ENCODE data around the gene ATP9A.
A peak's percentile ranks its signal among the peaks of the same experiment; 100 is the strongest.
"Not testable (repeated sequence)": the region's sequence is repeated elsewhere in the genome, so short reads cannot be mapped to it uniquely, and the experiment has no call there.

Gene ATP9A

GRCh38 chr20:51570739-51571459 is 197.3 kb downstream of the ATP9A start:
- no peak for DNase-seq

GRCh38 chr20:51569815-51570738 is 198.1 kb downstream of the ATP9A start:
- DNase-seq, result no peak

GRCh38 chr20:51568533-51568932 is 199.7 kb downstream of the ATP9A start:
- DNase-seq, result not testable (repeated sequence)

GRCh38 chr20:51567622-51568021 is 200.6 kb downstream of the ATP9A start:
- DNase-seq, result no peak

GRCh38 chr20:51566594-51566993 is 201.6 kb downstream of the ATP9A start:
- DNase-seq, result no peak

GRCh38 chr20:51565298-51566144 is 202.7 kb downstream of the ATP9A start:
- peak; percentile 14 for DNase-seq

- DNase-seq, result peak; percentile 31
These were observed 204.5 kb downstream of the ATP9A start for GRCh38 chr20:51563486-51564332.

GRCh38 chr20:51563174-51563485 is 205.1 kb downstream of the ATP9A start:
- no peak for DNase-seq

GRCh38 chr20:51562332-51563173 is 205.6 kb downstream of the ATP9A start:
- no peak for DNase-seq

- DNase-seq, result no peak
These were observed 206.2 kb downstream of the ATP9A start for GRCh38 chr20:51562027-51562331.

GRCh38 chr20:51560550-51561307 is 207.5 kb downstream of the ATP9A start:
- DNase-seq, result no peak

- DNase-seq, result no peak
These were observed 208.1 kb downstream of the ATP9A start for GRCh38 chr20:51560042-51560441.

- no peak for DNase-seq
These were observed 213.5 kb downstream of the ATP9A start for GRCh38 chr20:51554538-51555165.

- no peak for DNase-seq
These were observed 214.2 kb downstream of the ATP9A start for GRCh38 chr20:51553897-51554486.

GRCh38 chr20:51551186-51551585 is 217.0 kb downstream of the ATP9A start:
- no peak for DNase-seq

GRCh38 chr20:51549474-51549873 is 218.7 kb downstream of the ATP9A start:
- no peak for DNase-seq

GRCh38 chr20:51547951-51548350 is 220.2 kb downstream of the ATP9A start:
- no peak for DNase-seq

Data from MV-4-11 (cell line).